HG02884 (cell line): Measurements from ENCODE around the gene EMD.

Experiments used
- ATAC-seq: cut with Tn5 transposase; IDR thresholded peaks from one replicate; pipeline ENCODE4 v1.9.1; 2021; ENCODE audit warnings: mild to moderate bottlenecking, moderate library complexity; ENCODE audit not compliant: unreplicated experiment

EMD gene

DNA sequence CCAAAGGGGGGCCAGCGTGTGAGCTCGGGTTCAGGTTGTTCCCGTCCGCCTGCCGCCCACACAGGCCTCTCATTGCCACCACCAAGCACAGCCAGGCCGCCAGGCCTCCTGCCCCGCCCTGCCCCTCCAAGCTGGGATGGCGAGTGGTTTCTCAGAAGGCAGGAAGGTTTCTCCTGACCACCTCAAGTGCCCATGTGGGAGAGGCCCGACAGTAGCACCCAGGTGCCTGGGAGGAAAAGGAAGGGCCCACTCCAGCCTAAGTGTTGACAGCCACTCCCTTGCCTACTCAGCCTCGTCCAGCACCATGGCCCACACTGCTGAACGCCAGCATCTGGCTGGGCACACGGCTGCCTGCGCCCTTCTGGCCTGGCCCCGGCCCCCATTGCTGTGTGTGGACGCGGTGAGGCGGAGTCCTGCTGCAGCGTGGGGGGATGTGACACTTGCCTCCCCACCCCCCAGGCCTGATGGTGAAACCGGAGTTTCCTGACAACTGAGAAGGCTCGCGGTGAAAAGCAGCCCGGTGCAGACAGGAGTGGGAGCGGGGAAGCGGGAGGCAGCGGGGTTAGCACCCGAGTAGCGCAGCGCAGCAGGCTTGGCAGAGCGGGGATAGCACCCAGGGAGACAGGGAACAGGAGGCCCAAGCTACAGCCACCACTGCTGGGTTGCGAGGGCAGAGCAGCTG lies 23.9 kb upstream of the EMD start:
- no peak for ATAC-seq

GRCh38 chrX:154355776-154356140 lies 23.3 kb upstream of the EMD start:
- ATAC-seq: no peak

DNA sequence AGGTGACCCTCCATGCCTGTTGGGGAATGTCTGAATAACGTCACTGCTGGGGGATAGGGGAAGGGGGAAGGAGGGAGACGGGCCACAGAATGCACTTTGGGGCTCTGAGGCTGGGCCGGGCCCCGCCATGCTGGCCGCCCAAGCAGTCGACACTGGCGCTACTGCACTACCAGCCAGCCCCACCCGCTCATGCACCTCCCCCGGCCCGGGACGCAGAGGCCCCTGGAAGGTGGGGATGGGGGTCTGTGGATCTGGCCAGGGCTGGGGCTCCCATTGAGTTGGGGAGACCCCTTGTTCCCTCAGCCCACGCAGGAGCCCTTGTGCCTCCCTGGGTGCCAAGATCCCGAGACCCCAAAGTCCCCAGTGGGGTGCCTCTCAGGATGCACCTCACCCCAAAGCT lies 22.5 kb upstream of the EMD start:
- no peak for ATAC-seq

DNA sequence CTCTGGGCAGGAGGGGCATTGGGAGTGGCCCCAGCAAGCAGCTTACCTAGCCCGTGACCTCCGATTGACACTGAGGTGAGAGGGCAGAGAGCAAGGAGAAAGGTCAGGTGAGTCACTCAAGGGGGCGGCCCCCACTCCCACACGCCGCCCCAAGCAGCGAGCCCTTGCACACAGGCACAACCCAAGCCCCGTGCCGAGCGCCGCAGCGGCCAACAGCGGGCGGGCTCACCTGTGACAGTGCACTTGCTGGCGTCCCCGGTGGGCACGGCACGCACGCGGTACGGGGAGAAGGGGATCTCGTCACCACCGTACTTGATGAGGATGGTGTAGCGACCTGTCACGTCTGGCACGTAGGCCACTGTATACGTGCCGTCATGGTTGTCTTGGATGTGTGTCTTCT lies 21.9 kb upstream of the EMD start:
- ATAC-seq: no peak

- no peak for ATAC-seq
These were observed 21.1 kb upstream of the EMD start for GRCh38 chrX:154358011-154358410.

- no peak for ATAC-seq
These were observed 20.3 kb upstream of the EMD start for GRCh38 chrX:154358829-154359228.

- ATAC-seq: no peak
These were observed 19.5 kb upstream of the EMD start for GRCh38 chrX:154359362-154360154.

GRCh38 chrX:154360155-154360713 lies 18.9 kb upstream of the EMD start:
- ATAC-seq: no peak

DNA sequence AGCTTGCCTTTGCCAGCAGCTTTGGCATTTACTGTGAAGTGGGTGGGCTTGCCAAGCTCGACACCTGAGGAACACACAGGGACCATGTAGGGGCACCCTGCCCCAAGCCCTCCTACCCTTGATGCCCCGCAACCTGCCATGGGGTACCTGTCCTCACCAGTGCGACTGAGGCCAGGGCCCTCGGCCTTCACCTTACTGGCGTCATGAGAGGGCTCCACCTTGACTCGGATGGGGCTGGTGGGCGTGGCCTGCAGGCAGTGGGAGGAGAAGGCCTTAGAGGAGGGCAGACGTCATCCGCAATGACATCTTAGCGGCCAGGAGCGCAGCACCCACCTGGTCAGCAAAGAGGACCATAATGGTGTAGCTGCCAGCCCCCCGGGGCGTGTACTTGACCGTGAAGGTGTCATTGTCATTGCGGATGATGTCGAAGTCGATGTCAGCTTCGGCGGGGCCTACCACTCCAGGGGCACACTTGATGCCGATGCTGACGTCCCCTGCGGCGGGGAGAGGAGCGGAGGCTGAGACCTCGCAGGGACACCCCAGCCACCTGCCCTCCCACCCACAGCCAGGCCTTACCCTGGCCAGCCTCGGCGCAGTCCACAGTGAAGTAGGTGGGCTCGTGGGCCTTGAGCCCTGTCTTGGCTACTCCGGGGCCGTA lies 16.9 kb upstream of the EMD start:
- no peak for ATAC-seq

- no peak for ATAC-seq
These were observed 15.2 kb upstream of the EMD start for GRCh38 chrX:154363706-154364439.

- ATAC-seq: no peak
These were observed 14.0 kb upstream of the EMD start for GRCh38 chrX:154365052-154365600.

GRCh38 chrX:154365997-154366665 lies 13.0 kb upstream of the EMD start:
- no peak for ATAC-seq

- no peak for ATAC-seq
These were observed 12.4 kb upstream of the EMD start for GRCh38 chrX:154366666-154367055.

DNA sequence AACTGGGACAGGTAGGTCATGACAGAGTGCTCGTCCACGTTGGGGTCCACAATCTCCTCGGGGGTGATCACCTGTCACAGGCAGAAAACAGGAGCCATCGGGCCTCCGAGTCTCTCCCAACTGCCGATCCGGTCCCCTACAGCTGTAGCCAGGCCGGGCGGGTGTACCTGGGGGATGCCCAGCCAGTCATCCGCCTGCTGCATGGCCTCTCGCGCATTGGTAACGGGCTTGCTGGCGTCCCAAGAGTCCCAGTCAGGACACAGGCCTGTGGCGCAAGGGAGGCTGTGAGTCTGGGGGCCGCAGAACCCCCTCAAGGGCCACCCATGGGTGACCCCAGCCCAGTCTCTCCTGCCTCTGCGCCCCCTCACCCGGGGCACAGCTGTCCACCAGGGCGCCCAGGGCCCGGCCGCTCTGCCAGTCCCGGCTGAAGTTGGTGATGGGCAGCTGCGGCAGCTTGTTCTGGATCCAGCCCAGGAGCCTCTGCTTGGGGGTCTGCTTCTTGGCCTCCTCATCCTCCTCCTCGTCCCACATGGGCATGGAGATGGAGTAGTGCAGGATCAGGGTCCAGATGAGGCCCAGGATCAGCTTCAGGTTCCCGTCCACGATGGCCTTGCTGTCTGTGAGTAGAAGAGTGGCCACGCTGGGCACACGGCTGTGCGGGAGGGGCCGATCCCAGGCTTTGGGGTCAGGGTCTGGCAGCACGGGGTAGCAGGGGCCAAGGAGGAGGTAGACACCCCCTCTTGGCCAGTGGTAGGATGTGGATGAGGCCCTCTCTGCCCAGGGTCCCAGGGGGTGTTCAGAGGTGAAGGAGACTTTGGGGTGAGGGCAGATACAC lies 11.4 kb upstream of the EMD start:
- no peak for ATAC-seq

GRCh38 chrX:154368630-154369448 lies 10.3 kb upstream of the EMD start:
- ATAC-seq: no peak

- no peak for ATAC-seq
These were observed 9.4 kb upstream of the EMD start for GRCh38 chrX:154369449-154370299.

GRCh38 chrX:154370300-154371016 lies 8.6 kb upstream of the EMD start:
- ATAC-seq: no peak
